Spleen (tissue), 13 donors: ENCODE measurements around the gene PLA2G2A. TPM values are rescaled to one million over a fixed set of nuclear protein-coding genes. Genes with fewer than 3 reads are reported as not detected.

Source experiments
- DNase-seq: peaks from one replicate; pipeline ENCODE4 v3.0.0-alpha.2; 2020
- H3K27ac ChIP-seq, 8 donors: fragments of 200-600 bp; sonication (generic) in 7 of 8; 1 replicate in 4 of 8; 2 replicates in 4 of 8; pipeline versions ENCODE4 v1.5.0 to v1.8.0; 2016 to 2021; ENCODE audit warnings: inconsistent platforms in 4 of 8, mild to moderate bottlenecking in 4 of 8, moderate library complexity in 1 of 8
- H3K27me3 ChIP-seq, 7 donors: fragments of 200-600 bp; sonication (generic) in 6 of 7; replicated peaks in 1 of 7; 1 replicate in 4 of 7; 2 replicates in 3 of 7; pipeline versions ENCODE4 v1.5.0 to v1.8.0; 2016 to 2021; ENCODE audit warnings: inconsistent platforms in 3 of 7, mild to moderate bottlenecking in 1 of 7
- H3K36me3 ChIP-seq, 6 donors: fragments of 200-600 bp; sonication (generic) in 5 of 6; 1 replicate in 4 of 6; 2 replicates in 2 of 6; pipeline versions ENCODE4 v1.5.0 to v1.8.0; 2016 to 2021; ENCODE audit warnings: inconsistent platforms in 2 of 6
- H3K4me1 ChIP-seq, 6 donors: fragments of 200-600 bp; sonication (generic) in 5 of 6; 1 replicate in 3 of 6; 2 replicates in 3 of 6; pipeline versions ENCODE4 v1.5.0 to v1.8.0; 2016 to 2021; ENCODE audit warnings: inconsistent platforms in 3 of 6
- H3K4me3 ChIP-seq, 8 donors: fragments of 200-600 bp; sonication (generic) in 7 of 8; 1 replicate in 4 of 8; 2 replicates in 4 of 8; pipeline versions ENCODE4 v1.5.0 to v1.8.0; 2016 to 2021; ENCODE audit warnings: inconsistent platforms in 4 of 8, mild to moderate bottlenecking in 4 of 8, moderate library complexity in 2 of 8
- H3K9me3 ChIP-seq, 8 donors: fragments of 200-600 bp; sonication (generic) in 7 of 8; 1 replicate in 4 of 8; 2 replicates in 4 of 8; pipeline versions ENCODE4 v1.5.0 to v1.8.0; 2016 to 2021; ENCODE audit warnings: inconsistent platforms in 4 of 8
- CTCF ChIP-seq, 11 experiments: fragments of 200-600 bp in 7 of 11; fragments of 450-650 bp in 4 of 11; sonication (generic) in 4 of 11; IDR thresholded peaks in 8 of 11; conservative IDR thresholded peaks in 3 of 11; 1 replicate in 7 of 11; 2 replicates in 4 of 11; pipeline versions ENCODE4 v1.4.0 to v1.8.0; 2016 to 2021; ENCODE audit warnings: antibody characterized with exemption in 11 of 11, inconsistent platforms in 4 of 11, mild to moderate bottlenecking in 1 of 11
- POLR2A ChIP-seq, 3 donors: fragments of 450-650 bp; IDR thresholded peaks; one replicate each; pipeline ENCODE4 v1.5.1; 2017; ENCODE audit warnings: antibody characterized with exemption in 3 of 3, mild to moderate bottlenecking in 1 of 3
- POLR2AphosphoS5 ChIP-seq, 3 donors: sonication (generic); formaldehyde crosslinking; IDR thresholded peaks; one replicate each; pipeline ENCODE4 v1.5.1; 2017; ENCODE audit warnings: antibody characterized with exemption in 3 of 3
- WGBS, 5 donors: extraction: QIAGEN DNeasy Blood & Tissue Kit in 3 of 5; methylation state at CpG; one replicate each; pipeline versions ENCODE4 v1.1.5 to v1.1.7; 2013 to 2018; 5-methylcytosine and 5-hydroxymethylcytosine counted together
- intact Hi-C: fragments of 100-400 bp; cut with DNase I; formaldehyde crosslinking; loops from one replicate; pipeline ENCODE4 v1.15.0; 2023; ENCODE audit warnings: low total_unique reads
- long read RNA-seq, 2 donors: transcript quantifications; one replicate each; lab custom pipeline, GENCODE V29; 2026
- polyA plus RNA-seq, 3 donors: library from polyadenylated mRNA; stranded (reverse); fragments of 200-250 nt; gene quantifications; one replicate each; pipeline ENCODE4 v1.2.1, GENCODE V29; 2013
- total RNA-seq, 7 donors: library from RNA; depleted of rRNA in 3 of 7; stranded (reverse); fragments of >200 nt in 3 of 7; fragmentation: NEBNext Ultra II Directional in 4 of 7; extraction: Animal tissue kit (Norgen Biotek cat#: 25700) in 4 of 7; gene quantifications; one replicate each; pipeline versions ENCODE4 v1.1.0 to v1.2.1, GENCODE V29; 2016 to 2021
- donor health status: healthy with polysubstance abuse.
- donor health status: DM: no; HTN: no; CAD: no; lungs with moderate emphysema.
- donor health status: DM: no; HTN: no; CAD: no.
- donor health status: Bipolar disorder and iron deficiency.
- donor health status: healthy.
- donor health status: DM: no; HTN: no; CAD: no.
- donor health status: DM: yes; HTN: yes; CAD: no.

The PLA2G2A gene
- total RNA-seq = 1 to 10 TPM in 2 of 7 donors, not detected in 5; 1.6 to 1.9 TPM
- 10 to 100 TPM in 1 of 3 donors, 1 to 10 TPM in 1, under 1 TPM in 1; 0.26 to 17.8 (median 4.3) TPM for polyA plus RNA-seq
- long read RNA-seq, donor 1, partial matches to known transcripts = 0 of 5 reads
- long read RNA-seq, donor 1, other reads (novel, unspliced or antisense) = 0 of 5 reads
- long read RNA-seq, donor 2, transcript PLA2G2A-202 (5 exons, 974 nt) = major isoform, 5 of 6 reads
- long read RNA-seq, donor 2, partial matches to known transcripts = 0 of 6 reads
- long read RNA-seq, donor 2, other reads (novel, unspliced or antisense) = 0 of 6 reads

GRCh38 chr1:19979494-19979977, at the start of gene PLA2G2A:
TSS of gene PLA2G2A (minus strand) at chr1:19979618. CDS start at chr1:19978773, 845 bp downstream.
- Histone ChIP-seq H3K27ac (no peak within 1 kb of the TSS), H3K36me3 (no peaks in the 10 kb centered on the region), H3K27me3 (peaks cover 0 to 13% (median 0%) of the 10 kb centered on the region in 7 donors), H3K4me3 (no peak within 1 kb of the TSS), H3K4me1 (peaks cover 0 to 7% (median 0%) of the 10 kb centered on the region in 6 donors), H3K9me3 (no peaks in the 10 kb centered on the region)
- intact Hi-C loops = loop anchor here (5.0 kb wide), 1 partner anchor 218 kb away; no protein-coding TSS in a partner anchor
- 69 to 86% (median 75%) methylated on average over 8 of the region's 8 CpGs for WGBS, 5 donors
- no peak for TF ChIP-seq POLR2A (IDR thresholded peaks at IDR 0.05)
- no peak for TF ChIP-seq POLR2AphosphoS5 (IDR thresholded peaks at IDR 0.05)
- DNase-seq = no peak

- no peak overlapping the region for H3K4me3 ChIP-seq
- H3K27me3 ChIP-seq = peaks cover 0 to 36% (median 0%) of the 10 kb centered on the region in 7 donors
- intact Hi-C loops = no loop called here
- peaks cover 0 to 5% (median 1%) of the 10 kb centered on the region in 8 donors for H3K9me3 ChIP-seq
- H3K36me3 ChIP-seq = no peaks in the 10 kb centered on the region
- TF ChIP-seq POLR2AphosphoS5 (IDR thresholded peaks at IDR 0.05) (no peak), CTCF (IDR thresholded peaks at IDR 0.05 in 8 of 11, conservative IDR thresholded peaks at IDR 0.05 in 3 of 11) (no peak), POLR2A (IDR thresholded peaks at IDR 0.05) (no peak)
- H3K4me1 ChIP-seq = no peaks in the 10 kb centered on the region
- WGBS, 5 donors = 75 to 90% (median 82%) methylated on average over 3 to 5 of the region's 5 CpGs
- no peak overlapping the region for H3K27ac ChIP-seq
- no peak for DNase-seq
These were observed 49.3 kb upstream of the PLA2G2A start for GRCh38 chr1:20028726-20029125.

GRCh38 chr1:20028125-20028524, 48.7 kb upstream of the PLA2G2A start:
- peaks cover 0 to 9% (median 6%) of the 10 kb centered on the region in 8 donors for H3K9me3 ChIP-seq
- H3K4me1 ChIP-seq = no peaks in the 10 kb centered on the region
- no peaks in the 10 kb centered on the region for H3K36me3 ChIP-seq
- H3K27me3 ChIP-seq = peaks cover 0 to 34% (median 0%) of the 10 kb centered on the region in 7 donors
- TF ChIP-seq CTCF (IDR thresholded peaks at IDR 0.05 in 8 of 11, conservative IDR thresholded peaks at IDR 0.05 in 3 of 11) (no peak), POLR2AphosphoS5 (IDR thresholded peaks at IDR 0.05) (no peak), POLR2A (IDR thresholded peaks at IDR 0.05) (no peak)
- 78 to 89% (median 83%) methylated on average over 5 of the region's 5 CpGs for WGBS, 5 donors
- intact Hi-C loops = no loop called here
- H3K4me3 ChIP-seq = no peak overlapping the region
- no peak for DNase-seq
- no peak overlapping the region for H3K27ac ChIP-seq

GRCh38 chr1:20017741-20018140, 38.3 kb upstream of the PLA2G2A start:
- TF ChIP-seq POLR2A (IDR thresholded peaks at IDR 0.05) (no peak), CTCF (IDR thresholded peaks at IDR 0.05 in 8 of 11, conservative IDR thresholded peaks at IDR 0.05 in 3 of 11) (no peak), POLR2AphosphoS5 (IDR thresholded peaks at IDR 0.05) (no peak)
- no peak for DNase-seq
- peaks cover 0 to 4% (median 0%) of the 10 kb centered on the region in 7 donors for H3K27me3 ChIP-seq
- H3K4me3 ChIP-seq = no peak overlapping the region
- 84 to 95% (median 92%) methylated on average over 1 of the region's 1 CpG for WGBS, 5 donors
- peaks cover 5 to 61% (median 47%) of the 10 kb centered on the region in 8 donors for H3K9me3 ChIP-seq
- H3K36me3 ChIP-seq = no peaks in the 10 kb centered on the region
- H3K4me1 ChIP-seq = no peaks in the 10 kb centered on the region
- H3K27ac ChIP-seq = no peak overlapping the region
- intact Hi-C loops = no loop called here
